Measurements from ENCODE around the gene RAD50.
"Not testable (repeated sequence)": the region's sequence is repeated elsewhere in the genome, so short reads cannot be mapped to it uniquely, and the experiment has no call there.

The RAD50 gene

GRCh38 chr5:132627470-132627869 is 70.7 kb downstream of the RAD50 start:
- no peak for DNase-seq
- Histone ChIP-seq H3K23ac (ENCODE audit: low read length in 2 of 2) (no peak overlapping the region), H2BK12ac (ENCODE audit: low read length in 2 of 2) (no peak overlapping the region), H4K8ac (ENCODE audit: low read length) (no peak overlapping the region), H3K27ac (ENCODE audit: low read length, poor library complexity, severe bottlenecking) (no peak overlapping the region), H3K4me1 (ENCODE audit: control insufficient read depth, insufficient read depth, low read depth, low read length) (peaks cover 1% of the 10 kb centered on the region), H3K4me2 (ENCODE audit: low read length, poor library complexity, severe bottlenecking) (no peak overlapping the region), H3K4ac (ENCODE audit: low read depth in 1 of 2, low read length in 2 of 2) (no peak overlapping the region), H3K18ac (ENCODE audit: low read depth in 1 of 2, low read length in 2 of 2) (no peak overlapping the region), H2AFZ (ENCODE audit: low read depth, low read length) (no peak overlapping the region), H3K9me3 (ENCODE audit: control insufficient read depth, low read length) (no peaks in the 10 kb centered on the region), H2AK5ac (ENCODE audit: low read length, severe bottlenecking) (no peak overlapping the region), H2BK5ac (ENCODE audit: low read depth, low read length, poor library complexity, severe bottlenecking) (no peak overlapping the region), H3K27me3 (ENCODE audit: control insufficient read depth in 1 of 2, insufficient read depth in 1 of 2, low read length in 2 of 2) (no peaks in the 10 kb centered on the region), H3K4me3 (ENCODE audit: insufficient read depth in 1 of 2, low read depth in 1 of 2, low read length in 2 of 2) (no peak overlapping the region), H2BK120ac (ENCODE audit: low read depth, low read length) (no peak overlapping the region), H4K91ac (ENCODE audit: low read length) (no peak overlapping the region), H3K9ac (ENCODE audit: low read length) (no peak overlapping the region), H3K79me1 (replicated peaks; ENCODE audit: low read length, poor library complexity, severe bottlenecking) (peaks cover 11% of the 10 kb centered on the region), H3K14ac (ENCODE audit: low read length in 2 of 2) (no peak overlapping the region), H3K36me3 (ENCODE audit: control insufficient read depth in 1 of 2, insufficient read depth in 2 of 2, low read depth in 1 of 2, low read length in 2 of 2) (peaks cover 9 to 54% of the 10 kb centered on the region in 2 experiments), H2BK15ac (ENCODE audit: low read depth, poor library complexity, severe bottlenecking) (no peak overlapping the region)
- 98% methylated on average over 2 of the region's 2 CpGs for WGBS

GRCh38 chr5:132628814-132629213 is 72.0 kb downstream of the RAD50 start:
- Histone ChIP-seq H3K18ac (ENCODE audit: low read depth in 1 of 2, low read length in 2 of 2) (no peak overlapping the region), H3K9me3 (ENCODE audit: control insufficient read depth, low read length) (no peaks in the 10 kb centered on the region), H3K36me3 (ENCODE audit: control insufficient read depth in 1 of 2, insufficient read depth in 2 of 2, low read depth in 1 of 2, low read length in 2 of 2) (peaks cover 9 to 57% of the 10 kb centered on the region in 2 experiments), H3K4me2 (ENCODE audit: low read length, poor library complexity, severe bottlenecking) (no peak overlapping the region), H3K4me3 (ENCODE audit: insufficient read depth in 1 of 2, low read depth in 1 of 2, low read length in 2 of 2) (no peak overlapping the region), H3K4me1 (ENCODE audit: control insufficient read depth, insufficient read depth, low read depth, low read length) (no peaks in the 10 kb centered on the region), H2BK5ac (ENCODE audit: low read depth, low read length, poor library complexity, severe bottlenecking) (no peak overlapping the region), H4K91ac (ENCODE audit: low read length) (no peak overlapping the region), H2BK12ac (ENCODE audit: low read length in 2 of 2) (no peak overlapping the region), H4K8ac (ENCODE audit: low read length) (no peak overlapping the region), H3K79me1 (replicated peaks; ENCODE audit: low read length, poor library complexity, severe bottlenecking) (peaks cover 11% of the 10 kb centered on the region), H2AFZ (ENCODE audit: low read depth, low read length) (no peak overlapping the region), H3K9ac (ENCODE audit: low read length) (no peak overlapping the region), H2AK5ac (ENCODE audit: low read length, severe bottlenecking) (no peak overlapping the region), H2BK15ac (ENCODE audit: low read depth, poor library complexity, severe bottlenecking) (no peak overlapping the region), H3K27ac (ENCODE audit: low read length, poor library complexity, severe bottlenecking) (no peak overlapping the region), H3K14ac (ENCODE audit: low read length in 2 of 2) (no peak overlapping the region), H3K4ac (ENCODE audit: low read depth in 1 of 2, low read length in 2 of 2) (no peak overlapping the region), H3K27me3 (ENCODE audit: control insufficient read depth in 1 of 2, insufficient read depth in 1 of 2, low read length in 2 of 2) (no peaks in the 10 kb centered on the region), H2BK120ac (ENCODE audit: low read depth, low read length) (no peak overlapping the region), H3K23ac (ENCODE audit: low read length in 2 of 2) (no peak overlapping the region)
- no peak for DNase-seq
- 100% methylated on average over 2 of the region's 2 CpGs for WGBS

- H2AFZ ChIP-seq (ENCODE audit: low read depth, low read length), result no peak overlapping the region
- H4K8ac ChIP-seq (ENCODE audit: low read length), result no peak overlapping the region
- H2BK12ac ChIP-seq (ENCODE audit: low read length in 2 of 2), result no peak overlapping the region
- no peak overlapping the region for H3K9ac ChIP-seq (ENCODE audit: low read length)
- H3K4ac ChIP-seq (ENCODE audit: low read depth in 1 of 2, low read length in 2 of 2), result no peak overlapping the region
- DNase-seq, result no peak
- H2BK120ac ChIP-seq (ENCODE audit: low read depth, low read length), result no peak overlapping the region
- H3K4me3 ChIP-seq (ENCODE audit: insufficient read depth in 1 of 2, low read depth in 1 of 2, low read length in 2 of 2), result no peak overlapping the region
- no peak overlapping the region for H3K14ac ChIP-seq (ENCODE audit: low read length in 2 of 2)
- H4K91ac ChIP-seq (ENCODE audit: low read length), result no peak overlapping the region
- no peak overlapping the region for H3K27ac ChIP-seq (ENCODE audit: low read length, poor library complexity, severe bottlenecking)
- H3K4me2 ChIP-seq (ENCODE audit: low read length, poor library complexity, severe bottlenecking), result no peak overlapping the region
- WGBS, result 95% methylated on average over 4 of the region's 5 CpGs
- H3K18ac ChIP-seq (ENCODE audit: low read depth in 1 of 2, low read length in 2 of 2), result no peak overlapping the region
- H3K79me1 ChIP-seq (replicated peaks; ENCODE audit: low read length, poor library complexity, severe bottlenecking), result peaks cover 10% of the 10 kb centered on the region
- H2BK15ac ChIP-seq (ENCODE audit: low read depth, poor library complexity, severe bottlenecking), result no peak overlapping the region
- H2BK5ac ChIP-seq (ENCODE audit: low read depth, low read length, poor library complexity, severe bottlenecking), result no peak overlapping the region
- no peaks in the 10 kb centered on the region for H3K27me3 ChIP-seq (ENCODE audit: control insufficient read depth in 1 of 2, insufficient read depth in 1 of 2, low read length in 2 of 2)
- peaks cover 9 to 54% of the 10 kb centered on the region in 2 experiments for H3K36me3 ChIP-seq (ENCODE audit: control insufficient read depth in 1 of 2, insufficient read depth in 2 of 2, low read depth in 1 of 2, low read length in 2 of 2)
- H3K23ac ChIP-seq (ENCODE audit: low read length in 2 of 2), result no peak overlapping the region
- H3K9me3 ChIP-seq (ENCODE audit: control insufficient read depth, low read length), result no peaks in the 10 kb centered on the region
- H3K4me1 ChIP-seq (ENCODE audit: control insufficient read depth, insufficient read depth, low read depth, low read length), result no peaks in the 10 kb centered on the region
- H2AK5ac ChIP-seq (ENCODE audit: low read length, severe bottlenecking), result no peak overlapping the region
Observed at GRCh38 chr5:132629230-132629944, 72.6 kb downstream of the RAD50 start.

GRCh38 chr5:132633587-132633986 is 76.8 kb downstream of the RAD50 start:
- H4K91ac ChIP-seq (ENCODE audit: low read length); H3K27me3 ChIP-seq (ENCODE audit: control insufficient read depth in 1 of 2, insufficient read depth in 1 of 2, low read length in 2 of 2); H3K27ac ChIP-seq (ENCODE audit: low read length, poor library complexity, severe bottlenecking); DNase-seq; H3K23ac ChIP-seq (ENCODE audit: low read length in 2 of 2); H2BK12ac ChIP-seq (ENCODE audit: low read length in 2 of 2); H3K79me1 ChIP-seq (replicated peaks; ENCODE audit: low read length, poor library complexity, severe bottlenecking); H2BK15ac ChIP-seq (ENCODE audit: low read depth, poor library complexity, severe bottlenecking); H3K4me2 ChIP-seq (ENCODE audit: low read length, poor library complexity, severe bottlenecking); H3K14ac ChIP-seq (ENCODE audit: low read length in 2 of 2); H3K9me3 ChIP-seq (ENCODE audit: control insufficient read depth, low read length); H3K18ac ChIP-seq (ENCODE audit: low read depth in 1 of 2, low read length in 2 of 2); H3K4me1 ChIP-seq (ENCODE audit: control insufficient read depth, insufficient read depth, low read depth, low read length); H4K8ac ChIP-seq (ENCODE audit: low read length); H2AFZ ChIP-seq (ENCODE audit: low read depth, low read length); H3K4ac ChIP-seq (ENCODE audit: low read depth in 1 of 2, low read length in 2 of 2); H2BK120ac ChIP-seq (ENCODE audit: low read depth, low read length); H2AK5ac ChIP-seq (ENCODE audit: low read length, severe bottlenecking); H2BK5ac ChIP-seq (ENCODE audit: low read depth, low read length, poor library complexity, severe bottlenecking); H3K4me3 ChIP-seq (ENCODE audit: insufficient read depth in 1 of 2, low read depth in 1 of 2, low read length in 2 of 2); H3K9ac ChIP-seq (ENCODE audit: low read length): not testable (repeated sequence)
- peaks cover 16 to 75% of the 10 kb centered on the region in 2 experiments for H3K36me3 ChIP-seq (ENCODE audit: control insufficient read depth in 1 of 2, insufficient read depth in 2 of 2, low read depth in 1 of 2, low read length in 2 of 2)
- no CpG with 5 or more reads among the region's 4 CpGs for WGBS
